HepG2 (cell line): ENCODE results near the gene ARMH3. TPM values are rescaled to one million over a fixed set of nuclear protein-coding genes. Genes with fewer than 3 reads are reported as not detected.

Experiments
- ATAC-seq: fragments of 200-7000 bp; cut with Tn5 transposase; 3 replicates; pipeline ENCODE4 v1.9.1; 2020; ENCODE audit warnings: mild to moderate bottlenecking, moderate library complexity
- BruUV-seq: library from RNA; stranded (reverse); fragments of 400-500 nt; replicated peaks from 2 replicates; lab custom pipeline; 2021; lab: Mats Ljungman, UMichigan
- CTCF ChIA-PET: fragments of 300-600 bp; formaldehyde crosslinking; extraction: SDS; loops from one replicate; lab custom pipeline; 2021; ENCODE audit warnings: low total read pairs, inconsistent platforms, low intra/inter-chr PET ratio; lab: Yijun Ruan, JAX
- POLR2A ChIA-PET: fragments of 350-600 bp; sonication (Branson Sonifier 250); formaldehyde crosslinking; loops from one replicate; lab custom pipeline; 2020; ENCODE audit warnings: antibody characterized with exemption, inconsistent platforms; lab: Yijun Ruan, JAX
- DNase-seq: peaks from one replicate; pipeline ENCODE4 v3.0.0-alpha.2; 2015; ENCODE audit warnings: low spot score
- FAIRE-seq: peaks from 3 replicates; lab custom pipeline; 2011; peaks lifted over from hg19 to GRCh38; lab: Jason Lieb, UNC
- H2AFZ ChIP-seq: one replicate; pipeline ENCODE4 v1.6.1; 2011; ENCODE audit warnings: low read length, inconsistent platforms
- H3K27ac ChIP-seq: fragments of 300-600 bp; 3 replicates; pipeline ENCODE4 v1.8.0; 2011; ENCODE audit warnings: mixed run types, mild to moderate bottlenecking, mixed read lengths, low read length, inconsistent platforms; ENCODE audit not compliant: insufficient read depth; ENCODE audit errors: extremely low read length
- H3K27me3 ChIP-seq, 2 experiments: fragments of 200-600 bp in 1 of 2; 2 replicates in 1 of 2; 3 replicates in 1 of 2; pipeline versions ENCODE4 v1.6.0 to v1.8.0; 2011; ENCODE audit warnings: low read length in 2 of 2, mild to moderate bottlenecking in 2 of 2, moderate library complexity in 2 of 2, inconsistent platforms in 1 of 2; ENCODE audit not compliant: insufficient read depth in 2 of 2, control insufficient read depth in 1 of 2
- H3K36me3 ChIP-seq, 2 experiments: fragments of 200-600 bp in 1 of 2; replicated peaks in 1 of 2; 2 replicates in 1 of 2; 3 replicates in 1 of 2; pipeline versions ENCODE4 v1.5.1 to v1.8.0; 2011; ENCODE audit warnings: low read length in 2 of 2, inconsistent platforms in 1 of 2; ENCODE audit not compliant: insufficient read depth in 2 of 2, control insufficient read depth in 1 of 2
- H3K4me1 ChIP-seq: 2 replicates; pipeline ENCODE4 v1.5.1; 2012; ENCODE audit warnings: low read length, inconsistent platforms; ENCODE audit not compliant: insufficient read depth
- H3K4me2 ChIP-seq: 2 replicates; pipeline ENCODE4 v1.6.0; 2011; ENCODE audit warnings: low read depth, low read length, inconsistent platforms
- H3K4me3 ChIP-seq, 3 experiments: fragments of 200-600 bp in 1 of 3; sonication (generic), shearing (Covaris generic) in 1 of 3; replicated peaks in 1 of 3; 2 replicates each; pipeline ENCODE4 v1.5.1; 2011 to 2016; ENCODE audit warnings: low read length in 3 of 3, inconsistent platforms in 2 of 3, low read depth in 2 of 3, mild to moderate bottlenecking in 2 of 3, control low read depth in 1 of 3, mixed read lengths in 1 of 3; ENCODE audit not compliant: insufficient read depth in 1 of 3
- H3K79me2 ChIP-seq: one replicate; pipeline ENCODE4 v1.6.1; 2011; ENCODE audit warnings: low read length, inconsistent platforms; ENCODE audit not compliant: insufficient read depth
- H3K9ac ChIP-seq: 2 replicates; pipeline ENCODE4 v1.6.0; 2011; ENCODE audit warnings: mild to moderate bottlenecking, low read depth, low read length, inconsistent platforms; ENCODE audit not compliant: insufficient read depth
- H3K9me3 ChIP-seq: 2 replicates; pipeline ENCODE4 v1.5.1; 2012; ENCODE audit warnings: mild to moderate bottlenecking, low read length
- H4K20me1 ChIP-seq: 2 replicates; pipeline ENCODE4 v1.6.0; 2011; ENCODE audit warnings: inconsistent platforms, mild to moderate bottlenecking, low read length, moderate library complexity; ENCODE audit not compliant: insufficient read depth
- ATF6 ChIP-seq: sonication (generic); formaldehyde crosslinking; conservative IDR thresholded peaks from 2 replicates; pipeline ENCODE4 v1.4.0; 2020; ENCODE audit warnings: missing genetic modification reagents
- ETV5 ChIP-seq: IDR thresholded peaks from 2 replicates; pipeline ENCODE4 v1.6.1; 2018; ENCODE audit warnings: missing biosample characterization, missing genetic modification reagents, inconsistent platforms, borderline replicate concordance
- FOXA1 ChIP-seq, 2 experiments: fragments of 450-650 bp in 1 of 2; sonication (generic) in 1 of 2; formaldehyde crosslinking in 1 of 2; IDR thresholded peaks; 2 replicates each; pipeline versions ENCODE4 v1.4.0 to v1.6.1; 2016 to 2020; ENCODE audit warnings: missing genetic modification reagents in 1 of 2
- MAFK ChIP-seq, 2 experiments: IDR thresholded peaks in 1 of 2; conservative IDR thresholded peaks in 1 of 2; 2 replicates each; pipeline ENCODE4 v1.6.1; 2011; ENCODE audit warnings: improper control_type of control experiment in 2 of 2, low read length in 2 of 2
- ZNF543 ChIP-seq: sonication (generic); formaldehyde crosslinking; IDR thresholded peaks from 2 replicates; pipeline ENCODE4 v1.4.0; 2020; ENCODE audit warnings: mild to moderate bottlenecking, missing genetic modification reagents
- WGBS: methylation state at CpG from one replicate; pipeline ENCODE4 v1.1.6; 2017; ENCODE audit warnings: low lambda C conversion rate; 5-methylcytosine and 5-hydroxymethylcytosine counted together
- in situ Hi-C: cut with HindIII; loops from 2 replicates; pipeline ENCODE4 v1.10.0; 2017; ENCODE audit warnings: low pct_unique_long_range_greater_than_20kb; ENCODE audit not compliant: extremely low pct_ligation_motif_present
- intact Hi-C: fragments of 100-400 bp; cut with micrococcal nuclease; formaldehyde crosslinking; loops from one replicate; pipeline ENCODE4 v1.10.0; 2022; ENCODE audit not compliant: unreplicated experiment
- polyA plus RNA-seq, 8 experiments: library from polyadenylated mRNA; depleted of rRNA in 3 of 8; stranded (reverse) in 7 of 8; unstranded in 1 of 8; fragments of >200 nt; fragmentation: Illumina TruSeq in 4 of 8; extraction: Trizol in 4 of 8; gene quantifications; 2 replicates each; pipeline versions ENCODE4 v1.2.1 to v1.2.3, GENCODE V29; 2011 to 2016; ENCODE audit warnings: low read depth in 4 of 8, missing spikeins in 1 of 8, mixed read lengths in 1 of 8; ENCODE audit not compliant: insufficient read depth in 1 of 8
- total RNA-seq, 5 experiments: library from RNA; depleted of rRNA; stranded (reverse); fragments of >200 nt; fragmentation: Illumina TruSeq; extraction: Trizol; gene quantifications; 2 replicates each; pipeline ENCODE4 v1.2.3, GENCODE V29; 2016; ENCODE audit warnings: low read depth in 1 of 5

Gene ARMH3
- total and polyA plus RNA-seq, 2 of the 13 experiments (the other 11 are each of a cell fraction or from before 2014, with no cell fraction given): 8.4 to 16.9 TPM

- ATAC-seq (no peak), DNase-seq (no peak), FAIRE-seq (no peak)
- Histone ChIP-seq H3K4me2 (no peak overlapping the region), H3K9ac (no peak overlapping the region), H3K27me3 (no peaks in the 10 kb centered on the region), H3K9me3 (no peaks in the 10 kb centered on the region), H3K36me3 (peaks cover 1 to 19% of the 10 kb centered on the region in 2 experiments; a peak in 3 of 5 replicates), H4K20me1 (no peaks in the 10 kb centered on the region), H3K27ac (no peak overlapping the region), H3K79me2 (no peaks in the 10 kb centered on the region), H3K4me3 (no peak overlapping the region), H2AFZ (no peak overlapping the region), H3K4me1 (no peaks in the 10 kb centered on the region)
- in situ Hi-C loops: no loop called here
- ChIA-PET CTCF (no interaction called here), POLR2A (no interaction called here)
- 83% methylated on average over 5 of the region's 5 CpGs for WGBS
- intact Hi-C loops: no loop called here
- BruUV-seq: no TSS peak
- no peak for TF ChIP-seq ATF6 (CRISPR knock-in tag)
- no peak for TF ChIP-seq ZNF543 (CRISPR knock-in tag)
- TF ChIP-seq FOXA1 (IDR thresholded peaks at IDR 0.05): no peak
- TF ChIP-seq FOXA1 (CRISPR knock-in tag; IDR thresholded peaks at IDR 0.05): 0 out of 2 replicates have a peak, but pooled peaks have one; percentile 15
Measured at GRCh38 chr10:101961591-101962498, 94.1 kb downstream of the ARMH3 start.

- H2AFZ ChIP-seq: no peak overlapping the region
- no peak overlapping the region for H3K27ac ChIP-seq
- ChIA-PET POLR2A (no interaction called here), CTCF (no interaction called here)
- H3K9ac ChIP-seq: no peak overlapping the region
- no peaks in the 10 kb centered on the region for H3K27me3 ChIP-seq
- ATAC-seq (no peak), FAIRE-seq (no peak), DNase-seq (no peak)
- no peaks in the 10 kb centered on the region for H3K79me2 ChIP-seq
- H3K36me3 ChIP-seq: peaks cover 5 to 25% of the 10 kb centered on the region in 2 experiments; a peak in 3 of 5 replicates
- H3K4me1 ChIP-seq: no peaks in the 10 kb centered on the region
- TF ChIP-seq ETV5 (CRISPR knock-in tag): no peak
- 0 out of 4 replicates have a peak, but pooled peaks of 1 of the 2 experiments have one; percentile 1 for TF ChIP-seq MAFK (conservative IDR thresholded peaks at IDR 0.05 in 1 of 2, IDR thresholded peaks at IDR 0.05 in 1 of 2; ENCODE audit: low read length in 2 of 2)
- H3K4me2 ChIP-seq: no peak overlapping the region
- WGBS: 97% methylated on average over 6 of the region's 6 CpGs
- H3K9me3 ChIP-seq: no peaks in the 10 kb centered on the region
- H4K20me1 ChIP-seq: no peaks in the 10 kb centered on the region
- BruUV-seq: no TSS peak
- H3K4me3 ChIP-seq: no peak overlapping the region
- in situ Hi-C loops (no loop called here), intact Hi-C loops (no loop called here)
Measured at GRCh38 chr10:101960879-101961395, 95.0 kb downstream of the ARMH3 start.
